ENCODE results near the gene KRTAP6-1. TPM values are rescaled to one million over a fixed set of nuclear protein-coding genes. Genes with fewer than 3 reads are reported as not detected.

The KRTAP6-1 gene
- total and polyA plus RNA-seq, 10 of the 15 experiments (the other 5 are each of a cell fraction or from before 2014, with no cell fraction given), result 0.16 TPM; not detected in 9

GRCh38 chr21:30629200-30629599 lies 15.5 kb upstream of the KRTAP6-1 start:
- Histone ChIP-seq H3K9me3 (replicated peaks; ENCODE audit: control insufficient read depth, insufficient read depth, low read length) (no peaks in the 10 kb centered on the region; the same call in 2 of the 3 replicates), H3K36me3 (ENCODE audit: control insufficient read depth in 2 of 2, insufficient read depth in 2 of 2, low read length in 1 of 2) (no peaks in the 10 kb centered on the region), H3K4me3 (no peak overlapping the region), H4K20me1 (ENCODE audit: control insufficient read depth, insufficient read depth) (no peaks in the 10 kb centered on the region), H2AFZ (ENCODE audit: control insufficient read depth, low read depth, low read length) (no peak overlapping the region), H3K4me2 (ENCODE audit: control insufficient read depth, insufficient read depth) (no peak overlapping the region), H3K27ac (ENCODE audit: control insufficient read depth, insufficient read depth) (no peak overlapping the region), H3K27me3 (replicated peaks in 1 of 2; ENCODE audit: control insufficient read depth in 2 of 2, insufficient read depth in 2 of 2, low read length in 1 of 2) (no peaks in the 10 kb centered on the region), H3K4me1 (ENCODE audit: control insufficient read depth, insufficient read depth, low read length) (no peaks in the 10 kb centered on the region), H3K9ac (ENCODE audit: control insufficient read depth, insufficient read depth, low read length) (no peak overlapping the region), H3K79me2 (ENCODE audit: control insufficient read depth, insufficient read depth, low read length) (no peaks in the 10 kb centered on the region)
- RAD21 ChIA-PET (ENCODE audit: unreplicated experiment), result no interaction called here
- DNase-seq (ENCODE audit: low read depth, low spot score), result no peak
- TF ChIP-seq E2F8 (IDR thresholded peaks at IDR 0.05; ENCODE audit: low read depth, partially characterized antibody), result no peak
- no peak for TF ChIP-seq PAX8 (IDR thresholded peaks at IDR 0.05)
- no peak for TF ChIP-seq POLR2A (IDR thresholded peaks at IDR 0.05; ENCODE audit: low read depth, low read length)
- no peak for TF ChIP-seq CHD2 (IDR thresholded peaks at IDR 0.05; ENCODE audit: borderline replicate concordance, low read depth, low read length)
- TF ChIP-seq ATF7 (IDR thresholded peaks at IDR 0.05; ENCODE audit: low read depth), result no peak
- no peak for TF ChIP-seq BCLAF1 (IDR thresholded peaks at IDR 0.05)
- no peak for TF ChIP-seq ZZZ3 (IDR thresholded peaks at IDR 0.05; ENCODE audit: control insufficient read depth, insufficient read length, low read depth)
- no peak for TF ChIP-seq ZNF384 (IDR thresholded peaks at IDR 0.05; ENCODE audit: borderline replicate concordance, low read depth, low read length)
- ATAC-seq, result no peak
- POLR2A ChIA-PET, result no interaction called here
- BruUV-seq (replicated peaks), result no TSS peak
- FAIRE-seq, result no peak
- in situ Hi-C loops (cut with MboI), result no loop called here
- SMC1A ChIA-PET (ENCODE audit: uncharacterized antibody, unreplicated experiment), result interaction anchor here (0.6 kb wide), 1 partner anchor 660 kb away, joined by 3 read pairs; no protein-coding TSS in a partner anchor
- CTCF ChIA-PET, result no interaction called here
- intact Hi-C loops (cut with micrococcal nuclease; ENCODE audit: unreplicated experiment), result no loop called here
- 0% methylated on average over 1 of the region's 1 CpG for WGBS (ENCODE audit: insufficient coverage, insufficient replicate concordance, low lambda C conversion rate, missing lambda C conversion rate)

Data from GM12878 (cell line).